Ascending aorta (tissue), 2 donors: Measurements from ENCODE around the gene KLHL24. TPM values are rescaled to one million over a fixed set of nuclear protein-coding genes. Genes with fewer than 3 reads are reported as not detected.
A peak's percentile ranks its signal among the peaks of the same experiment; 100 is the strongest.
"Not testable (repeated sequence)": the region's sequence is repeated elsewhere in the genome, so short reads cannot be mapped to it uniquely, and the experiment has no call there.

ENCODE experiments used
- DNase-seq, 2 donors: peaks; one replicate each; pipeline ENCODE4 v3.0.0-alpha.2; 2019; ENCODE audit warnings: low spot score in 2 of 2
- H3K27ac ChIP-seq, 2 donors: fragments of 200-600 bp; sonication (generic); one replicate each; pipeline ENCODE4 v1.5.1; 2016 to 2017; ENCODE audit warnings: mild to moderate bottlenecking in 1 of 2
- H3K27me3 ChIP-seq: fragments of 200-600 bp; sonication (generic); one replicate; pipeline ENCODE4 v1.5.1; 2017
- H3K36me3 ChIP-seq, 2 donors: fragments of 200-600 bp; sonication (generic); one replicate each; pipeline ENCODE4 v1.5.1; 2016
- H3K4me1 ChIP-seq, 2 donors: fragments of 200-600 bp; sonication (generic); one replicate each; pipeline ENCODE4 v1.5.1; 2016 to 2017; ENCODE audit warnings: mild to moderate bottlenecking in 1 of 2
- H3K4me3 ChIP-seq, 2 donors: fragments of 200-600 bp; sonication (generic); one replicate each; pipeline ENCODE4 v1.5.1; 2016 to 2017; ENCODE audit warnings: mild to moderate bottlenecking in 1 of 2
- H3K9me3 ChIP-seq, 2 donors: fragments of 200-600 bp; sonication (generic); one replicate each; pipeline ENCODE4 v1.5.1; 2016
- CTCF ChIP-seq, 3 experiments: fragments of 200-600 bp in 2 of 3; fragments of 450-650 bp in 1 of 3; sonication (generic) in 2 of 3; IDR thresholded peaks; one replicate each; pipeline ENCODE4 v1.5.1; 2016 to 2019; ENCODE audit warnings: antibody characterized with exemption in 3 of 3, mild to moderate bottlenecking in 1 of 3, moderate library complexity in 1 of 3
- intact Hi-C: fragments of 100-400 bp; cut with DNase I; formaldehyde crosslinking; loops from one replicate; pipeline ENCODE4 v1.15.1; 2023
- total RNA-seq: library from RNA; depleted of rRNA; stranded (reverse); fragments of >200 nt; gene quantifications from one replicate; pipeline ENCODE4 v1.1.0, GENCODE V29; 2016

KLHL24 gene
- total RNA-seq, 1 donor from 2014 or later, result 26.6 TPM

DNA sequence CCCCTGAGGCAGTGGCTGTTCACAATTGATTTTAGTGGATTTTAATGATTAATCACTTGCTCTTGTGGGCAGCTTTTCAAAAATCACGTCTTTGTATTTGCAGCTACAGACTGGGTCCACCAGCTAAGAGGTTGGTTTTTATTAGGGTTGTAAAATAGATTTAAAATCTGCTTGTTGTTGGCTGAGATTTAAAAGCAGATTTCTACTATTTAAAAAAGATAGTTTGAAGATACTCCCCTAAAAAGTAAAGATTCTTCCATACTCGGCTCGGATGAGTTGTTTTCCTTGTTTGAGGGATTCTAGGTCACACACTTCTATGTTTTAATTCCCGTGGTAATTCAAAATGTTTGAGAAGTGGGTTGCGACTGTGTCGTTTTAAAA lies 1.7 kb downstream of the KLHL24 start:
- intact Hi-C loops, result loop anchor here (2.0 to 10.0 kb wide), 7 partner anchors 192 to 845 kb away; partner anchors contain the start of genes ABCC5, ATP11B, FAM131A and MCCC1
- peaks cover 0 to 21% of the 10 kb centered on the region in 2 donors for H3K4me1 ChIP-seq
- no peak for TF ChIP-seq CTCF (IDR thresholded peaks at IDR 0.05)
- H3K27me3 ChIP-seq, result no peaks in the 10 kb centered on the region
- H3K9me3 ChIP-seq, result no peaks in the 10 kb centered on the region
- H3K27ac ChIP-seq, result peak overlapping the region; percentile 67 to 100
- no peaks in the 10 kb centered on the region for H3K36me3 ChIP-seq
- DNase-seq, result no peak
- peak overlapping the region; percentile 91 to 95 for H3K4me3 ChIP-seq

GRCh38 chr3:183637633-183638032 lies 2.2 kb downstream of the KLHL24 start:
- not testable (repeated sequence) for DNase-seq, H3K9me3 ChIP-seq, H3K36me3 ChIP-seq, H3K4me3 ChIP-seq, H3K27me3 ChIP-seq
- intact Hi-C loops, result loop anchor here (2.0 to 10.0 kb wide), 7 partner anchors 193 to 845 kb away; partner anchors contain the start of genes ABCC5, ATP11B, FAM131A and MCCC1
- Histone ChIP-seq H3K4me1 (peaks cover 0 to 23% of the 10 kb centered on the region in 2 donors), H3K27ac (peak overlapping the region in 1 of 2 donors; percentile 100)

DNA sequence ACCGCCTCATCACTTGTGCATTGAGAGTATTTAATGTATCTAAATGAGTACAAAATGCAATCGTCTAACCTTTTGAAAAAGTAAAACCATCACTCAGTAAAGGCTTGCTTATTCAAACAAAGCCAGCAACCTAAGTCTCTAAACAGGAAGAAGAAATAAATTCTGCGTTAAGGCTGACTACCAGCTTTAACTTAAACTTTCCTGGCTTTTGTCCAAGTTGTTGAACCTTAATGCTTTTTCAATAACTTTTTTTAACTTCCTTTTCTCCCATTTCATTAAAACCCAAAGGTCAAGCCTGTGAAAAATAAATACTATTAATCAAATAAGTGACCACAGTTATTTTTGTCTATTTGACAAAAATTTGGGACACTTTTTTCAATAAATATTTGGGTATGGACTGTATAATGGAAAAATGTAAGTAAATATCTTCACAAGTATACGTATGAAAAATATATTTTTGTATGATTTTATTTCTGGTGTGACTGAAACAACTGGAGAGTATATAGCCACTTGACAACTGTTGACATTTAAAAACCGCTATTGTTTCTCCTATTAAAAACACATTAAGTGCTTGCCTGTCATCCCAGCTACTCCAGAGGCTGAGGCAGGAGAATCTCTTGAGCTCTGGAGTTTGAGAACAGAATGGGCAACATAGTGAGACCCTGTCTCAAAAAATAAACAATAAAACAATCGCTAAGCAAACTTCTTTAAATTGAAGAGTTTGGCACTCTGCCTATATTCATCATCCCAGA lies 2.9 kb downstream of the KLHL24 start:
- TF ChIP-seq CTCF (IDR thresholded peaks at IDR 0.05), result no peak
- no peak for DNase-seq
- Histone ChIP-seq H3K27me3 (no peaks in the 10 kb centered on the region), H3K9me3 (no peaks in the 10 kb centered on the region), H3K36me3 (no peaks in the 10 kb centered on the region), H3K27ac (no peak overlapping the region), H3K4me3 (no peak overlapping the region), H3K4me1 (peaks cover 0 to 27% of the 10 kb centered on the region in 2 donors)
- intact Hi-C loops, result loop anchor here (5.0 to 10.0 kb wide), 5 partner anchors 193 to 846 kb away; partner anchors contain the start of genes ABCC5, ATP11B and FAM131A

DNA sequence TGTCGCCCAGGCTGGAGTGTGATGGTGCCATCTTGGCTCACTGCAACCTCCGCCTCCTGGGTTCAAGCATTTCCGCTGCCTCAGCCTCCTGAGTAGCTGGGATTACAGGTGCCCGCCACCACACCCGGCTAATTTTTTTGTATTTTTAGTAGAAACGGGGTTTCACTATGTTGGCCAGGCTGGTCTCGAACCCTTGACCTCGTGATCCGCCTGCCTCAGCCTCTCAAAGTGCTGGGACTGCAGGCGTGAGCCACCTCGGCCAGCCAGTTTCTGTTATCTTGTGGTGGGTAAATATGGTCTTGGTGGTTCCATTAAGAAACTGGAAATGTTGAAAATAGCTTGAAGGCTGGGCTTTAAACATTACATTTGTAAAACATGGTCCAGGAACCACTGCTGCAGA lies 5.2 kb downstream of the KLHL24 start:
- DNase-seq, H3K36me3 ChIP-seq, H3K27ac ChIP-seq, intact Hi-C loops, H3K27me3 ChIP-seq, H3K4me3 ChIP-seq, H3K9me3 ChIP-seq: not testable (repeated sequence)
- peaks cover 0 to 27% of the 10 kb centered on the region in 2 donors for H3K4me1 ChIP-seq

DNA sequence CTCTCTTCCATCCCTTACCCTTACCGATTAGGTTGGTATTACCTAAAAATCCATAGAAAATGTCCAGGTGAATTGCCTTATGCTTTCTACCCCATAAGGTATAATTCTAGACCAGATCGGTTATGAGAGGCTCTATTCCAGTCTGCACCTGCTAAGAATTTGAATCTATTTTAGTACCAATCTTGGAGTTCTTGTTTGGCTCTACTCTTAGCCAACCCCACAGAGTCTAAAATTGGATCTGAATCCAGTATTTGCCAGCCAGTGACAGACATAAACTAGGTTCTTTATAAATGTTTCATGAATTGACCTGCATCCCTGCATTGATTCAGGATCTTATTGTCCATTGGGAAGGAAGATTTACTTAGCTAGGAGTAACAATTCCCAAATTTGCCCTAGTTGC lies 6.5 kb downstream of the KLHL24 start:
- H3K27ac ChIP-seq, result peak overlapping the region in 1 of 2 donors; percentile 20

GRCh38 chr3:183644244-183644643 lies 8.8 kb downstream of the KLHL24 start:
- intact Hi-C loops, result no loop called here
- no peak for DNase-seq

More for the DNA sequence above, 6.5 kb downstream of the KLHL24 start:
- TF ChIP-seq CTCF (IDR thresholded peaks at IDR 0.05), result no peak
- Histone ChIP-seq H3K9me3 (no peaks in the 10 kb centered on the region), H3K27me3 (no peaks in the 10 kb centered on the region), H3K4me3 (no peak overlapping the region), H3K4me1 (peaks cover 0 to 26% of the 10 kb centered on the region in 2 donors), H3K36me3 (peaks cover 0 to 7% of the 10 kb centered on the region in 2 donors)
- DNase-seq, result no peak
- intact Hi-C loops, result no loop called here

More at GRCh38 chr3:183644244-183644643, 8.8 kb downstream of the KLHL24 start:
- no peak overlapping the region for H3K27ac ChIP-seq
- H3K4me1 ChIP-seq, result peaks cover 0 to 11% of the 10 kb centered on the region in 2 donors
- H3K4me3 ChIP-seq, result no peak overlapping the region
- H3K36me3 ChIP-seq, result peaks cover 0 to 20% of the 10 kb centered on the region in 2 donors
- no peak for TF ChIP-seq CTCF (IDR thresholded peaks at IDR 0.05)
- no peaks in the 10 kb centered on the region for H3K9me3 ChIP-seq
- H3K27me3 ChIP-seq, result no peaks in the 10 kb centered on the region
